Small intestine (tissue), 7 donors: ENCODE data around the gene LCNL1. TPM values are rescaled to one million over a fixed set of nuclear protein-coding genes. Genes with fewer than 3 reads are reported as not detected.

Experiments used
- DNase-seq, 2 donors: peaks; one replicate each; pipeline versions ENCODE4 v3.0.0 to v3.0.0-alpha.2; 2013
- FAIRE-seq: peaks from 2 replicates; lab custom pipeline; 2012; peaks lifted over from hg19 to GRCh38; lab: Jason Lieb, UNC
- H3K27ac ChIP-seq, 3 donors: one replicate each; pipeline ENCODE4 v1.5.1; 2013; ENCODE audit warnings: low read length in 2 of 3, mild to moderate bottlenecking in 2 of 3, control low read depth in 1 of 3, inconsistent platforms in 1 of 3, low read depth in 1 of 3, moderate library complexity in 1 of 3
- H3K27me3 ChIP-seq, 3 donors: one replicate each; pipeline ENCODE4 v1.6.1; 2013; ENCODE audit warnings: low read length in 3 of 3, inconsistent platforms in 1 of 3; ENCODE audit not compliant: control insufficient read depth in 3 of 3, insufficient read depth in 3 of 3
- H3K36me3 ChIP-seq, 3 donors: one replicate each; pipeline ENCODE4 v1.6.1; 2013; ENCODE audit warnings: low read length in 3 of 3, inconsistent platforms in 1 of 3, low read depth in 1 of 3, mild to moderate bottlenecking in 1 of 3, moderate library complexity in 1 of 3; ENCODE audit not compliant: control insufficient read depth in 3 of 3, insufficient read depth in 2 of 3
- H3K4me1 ChIP-seq, 3 donors: one replicate each; pipeline ENCODE4 v1.6.1; 2013; ENCODE audit warnings: low read length in 2 of 3, inconsistent platforms in 1 of 3, low read depth in 1 of 3, mild to moderate bottlenecking in 1 of 3, moderate library complexity in 1 of 3; ENCODE audit not compliant: control insufficient read depth in 3 of 3, insufficient read depth in 2 of 3
- H3K4me3 ChIP-seq, 3 donors: one replicate each; pipeline ENCODE4 v1.5.1; 2013; ENCODE audit warnings: low read length in 3 of 3, control low read depth in 1 of 3, inconsistent platforms in 1 of 3, low read depth in 1 of 3, mild to moderate bottlenecking in 1 of 3, moderate library complexity in 1 of 3
- H3K9me3 ChIP-seq, 2 donors: one replicate each; pipeline ENCODE4 v1.6.1; 2013; ENCODE audit warnings: low read depth in 1 of 2, low read length in 1 of 2; ENCODE audit not compliant: control insufficient read depth in 2 of 2, insufficient read depth in 1 of 2
- WGBS, 3 donors: extraction: QIAGEN DNeasy Blood & Tissue Kit; methylation state at CpG; one replicate each; pipeline ENCODE4 v1.1.7; 2013; 5-methylcytosine and 5-hydroxymethylcytosine counted together
- polyA plus RNA-seq, 4 donors: library from polyadenylated mRNA; stranded (reverse) in 3 of 4; unstranded in 1 of 4; fragments of 200-250 nt in 3 of 4; fragments of 120-200 nt in 1 of 4; gene quantifications; one replicate each; pipeline versions ENCODE4 v1.2.1 to v1.2.3, GENCODE V29; 2013
- donor health status: healthy with polysubstance abuse.
- donor health status: control.
- donor health status: control.
- donor health status: Bipolar disorder and iron deficiency.
- donor health status: healthy.

LCNL1 gene
- polyA plus RNA-seq, 4 donors, result 0.07 to 0.16 TPM; not detected in 2

GRCh38 chr9:137011156-137011555 is 28.4 kb downstream of the LCNL1 start:
- H3K4me1 ChIP-seq, result peaks cover 0 to 2% (median 0%) of the 10 kb centered on the region in 3 donors
- H3K9me3 ChIP-seq, result peaks cover 0 to 10% of the 10 kb centered on the region in 2 donors
- 92 to 95% (median 94%) methylated on average over 21 to 24 of the region's 24 CpGs for WGBS, 3 donors
- H3K27me3 ChIP-seq, result no peaks in the 10 kb centered on the region
- H3K36me3 ChIP-seq, result peaks cover 2 to 65% (median 4%) of the 10 kb centered on the region in 3 donors
- H3K27ac ChIP-seq, result no peak overlapping the region
- FAIRE-seq, result no peak
- no peak for DNase-seq
- H3K4me3 ChIP-seq, result no peak overlapping the region

GRCh38 chr9:137011907-137012675 is 29.3 kb downstream of the LCNL1 start:
- 89 to 91% (median 91%) methylated on average over 26 to 39 of the region's 39 CpGs for WGBS, 3 donors
- Histone ChIP-seq H3K36me3 (peaks cover 2 to 75% (median 4%) of the 10 kb centered on the region in 3 donors), H3K27ac (no peak overlapping the region), H3K27me3 (no peaks in the 10 kb centered on the region), H3K4me3 (no peak overlapping the region), H3K4me1 (no peaks in the 10 kb centered on the region), H3K9me3 (peaks cover 0 to 4% of the 10 kb centered on the region in 2 donors)
- FAIRE-seq, result no peak
- no peak for DNase-seq

GRCh38 chr9:137012694-137013570 is 30.1 kb downstream of the LCNL1 start:
- DNase-seq, result no peak
- H3K27me3 ChIP-seq, result no peaks in the 10 kb centered on the region
- FAIRE-seq, result no peak
- 90 to 96% (median 96%) methylated on average over 37 to 67 of the region's 67 CpGs for WGBS, 3 donors
- H3K4me3 ChIP-seq, result no peak overlapping the region
- H3K27ac ChIP-seq, result no peak overlapping the region
- peaks cover 2 to 79% (median 7%) of the 10 kb centered on the region in 3 donors for H3K36me3 ChIP-seq
- no peaks in the 10 kb centered on the region for H3K4me1 ChIP-seq
- peaks cover 0 to 4% of the 10 kb centered on the region in 2 donors for H3K9me3 ChIP-seq

GRCh38 chr9:137013571-137013940 is 30.8 kb downstream of the LCNL1 start:
- no peak for FAIRE-seq
- Histone ChIP-seq H3K4me1 (no peaks in the 10 kb centered on the region), H3K4me3 (no peak overlapping the region), H3K36me3 (peaks cover 2 to 78% (median 7%) of the 10 kb centered on the region in 3 donors), H3K27me3 (no peaks in the 10 kb centered on the region), H3K9me3 (peaks cover 0 to 4% of the 10 kb centered on the region in 2 donors), H3K27ac (no peak overlapping the region)
- WGBS, 3 donors, result 94 to 96% (median 94%) methylated on average over 11 to 20 of the region's 20 CpGs
- no peak for DNase-seq

GRCh38 chr9:137014166-137014565 is 31.4 kb downstream of the LCNL1 start:
- WGBS, 3 donors, result 88 to 93% (median 91%) methylated on average over 19 to 23 of the region's 23 CpGs
- Histone ChIP-seq H3K9me3 (peaks cover 0 to 4% of the 10 kb centered on the region in 2 donors), H3K4me3 (no peak overlapping the region), H3K27ac (no peak overlapping the region), H3K27me3 (no peaks in the 10 kb centered on the region), H3K4me1 (no peaks in the 10 kb centered on the region), H3K36me3 (peaks cover 2 to 81% (median 7%) of the 10 kb centered on the region in 3 donors)
- FAIRE-seq (no peak), DNase-seq (no peak)

- H3K4me1 ChIP-seq, result no peaks in the 10 kb centered on the region
- WGBS, 3 donors, result 94 to 96% (median 95%) methylated on average over 32 to 36 of the region's 36 CpGs
- H3K36me3 ChIP-seq, result peaks cover 2 to 78% (median 7%) of the 10 kb centered on the region in 3 donors
- no peak overlapping the region for H3K27ac ChIP-seq
- no peak overlapping the region for H3K4me3 ChIP-seq
- no peak for FAIRE-seq
- no peak for DNase-seq
- no peaks in the 10 kb centered on the region for H3K27me3 ChIP-seq
- peaks cover 0 to 4% of the 10 kb centered on the region in 2 donors for H3K9me3 ChIP-seq
Measured at GRCh38 chr9:137014776-137015539, 32.2 kb downstream of the LCNL1 start.

GRCh38 chr9:137015540-137015930 is 32.7 kb downstream of the LCNL1 start:
- peaks cover 0 to 4% of the 10 kb centered on the region in 2 donors for H3K9me3 ChIP-seq
- H3K36me3 ChIP-seq, result peaks cover 2 to 78% (median 7%) of the 10 kb centered on the region in 3 donors
- DNase-seq, result no peak
- H3K27ac ChIP-seq, result no peak overlapping the region
- no peak overlapping the region for H3K4me3 ChIP-seq
- 95 to 98% (median 98%) methylated on average over 14 to 25 of the region's 25 CpGs for whole genome bisulfite sequencing, 3 donors
- no peak for FAIRE-seq
- no peaks in the 10 kb centered on the region for H3K4me1 ChIP-seq
- no peaks in the 10 kb centered on the region for H3K27me3 ChIP-seq

GRCh38 chr9:137015976-137016375 is 33.2 kb downstream of the LCNL1 start:
- Histone ChIP-seq H3K4me1 (no peaks in the 10 kb centered on the region), H3K27me3 (no peaks in the 10 kb centered on the region), H3K4me3 (no peak overlapping the region), H3K36me3 (peaks cover 2 to 79% (median 7%) of the 10 kb centered on the region in 3 donors), H3K9me3 (peaks cover 0 to 4% of the 10 kb centered on the region in 2 donors), H3K27ac (no peak overlapping the region)
- DNase-seq (no peak), FAIRE-seq (no peak)
- WGBS, 3 donors, result 95 to 96% (median 96%) methylated on average over 15 to 21 of the region's 21 CpGs
